ENCODE data around the gene IRF7. TPM values are rescaled to one million over a fixed set of nuclear protein-coding genes. Genes with fewer than 3 reads are reported as not detected.
A peak's percentile ranks its signal among the peaks of the same experiment; 100 is the strongest.

IRF7 gene
- total and polyA plus RNA-seq, 2 donors (not counting 3 experiments of a cell fraction or from before 2014, with no cell fraction given) = 12.6 to 14.7 TPM

- no TSS peak for BruUV-seq (replicated peaks)
- CTCF ChIA-PET = interaction anchor here (0.8 kb wide), 1 partner anchor 28 kb away, joined by 3 read pairs; no protein-coding TSS in a partner anchor
These were observed 21.0 kb upstream of the IRF7 start, which contains the start of gene DRD4 for GRCh38 chr11:636511-637332. DRD4 (plus strand) TSS chr11:637269; CDS start chr11:637305, 36 bp downstream.

GRCh38 chr11:635945-636510 is 20.3 kb upstream of the IRF7 start:
- no peaks in the 10 kb centered on the region for H4K20me1 ChIP-seq (replicated peaks; ENCODE audit: control insufficient read depth, extremely low read depth, insufficient read depth, low read length)
- intact Hi-C loops (cut with micrococcal nuclease) (no loop called here), dilution Hi-C loops (cut with MboI; ENCODE audit: extremely low pct_ligation_motif_present, low sequenced_read_pairs) (no loop called here)
- H3K27ac ChIP-seq (ENCODE audit: insufficient read depth, low read depth, low read length) = no peak overlapping the region
- H2AFZ ChIP-seq (ENCODE audit: low read depth, low read length) = no peak overlapping the region
- H3K4me2 ChIP-seq (ENCODE audit: insufficient read depth, low read length) = no peak overlapping the region
- DNase-seq (ENCODE audit: low read depth, low spot score) (no peak), FAIRE-seq (no peak)
- CTCF ChIA-PET = interaction anchor here (0.8 kb wide), 1 partner anchor 27 kb away, joined by 3 read pairs; no protein-coding TSS in a partner anchor
- POLR2A ChIA-PET = no interaction called here
- no peak overlapping the region for H3K4me3 ChIP-seq (replicated peaks in 1 of 3; ENCODE audit: insufficient read depth in 1 of 3, low read depth in 1 of 3, low read length in 3 of 3)
- H3K9me1 ChIP-seq (replicated peaks; ENCODE audit: control insufficient read depth, extremely low read depth, insufficient read depth, low read length) = no peaks in the 10 kb centered on the region
- no peaks in the 10 kb centered on the region for H3K36me3 ChIP-seq (ENCODE audit: control insufficient read depth in 2 of 2, extremely low read depth in 1 of 2, insufficient read depth in 2 of 2, low read length in 2 of 2)
- no peak for TF ChIP-seq EZH2 (IDR thresholded peaks at IDR 0.05; ENCODE audit: borderline replicate concordance, low read depth, low read length, severe bottlenecking)
- TF ChIP-seq CTCF (IDR thresholded peaks at IDR 0.05; ENCODE audit: extremely low read depth in 1 of 2, insufficient read depth in 1 of 2, low read depth in 1 of 2, low read length in 2 of 2) = no peak
- TF ChIP-seq MAX (IDR thresholded peaks at IDR 0.05; ENCODE audit: insufficient read depth, insufficient read length) = no peak
- no peak for TF ChIP-seq JUN (IDR thresholded peaks at IDR 0.05; ENCODE audit: borderline replicate concordance, insufficient read depth, insufficient read length, low read depth)
- no peak for TF ChIP-seq GATA2 (IDR thresholded peaks at IDR 0.05; ENCODE audit: insufficient read depth, insufficient read length, low read depth, low read length)
- TF ChIP-seq MYC (IDR thresholded peaks at IDR 0.05; ENCODE audit: low read depth, low read length) = no peak
- no peaks in the 10 kb centered on the region for H3K79me2 ChIP-seq (ENCODE audit: control insufficient read depth, insufficient read depth, low read length)
- BruUV-seq (replicated peaks) = no TSS peak
- H3K9ac ChIP-seq (replicated peaks; ENCODE audit: extremely low read depth, insufficient read depth, low read length) = no peak overlapping the region
- H3K9me3 ChIP-seq (replicated peaks; ENCODE audit: control insufficient read depth, insufficient read depth, low read length) = no peaks in the 10 kb centered on the region
- peaks cover 4% of the 10 kb centered on the region for H3K4me1 ChIP-seq (ENCODE audit: control insufficient read depth, extremely low read depth, insufficient read depth, low read length)
- peaks cover 27 to 45% of the 10 kb centered on the region in 2 experiments for H3K27me3 ChIP-seq (ENCODE audit: control insufficient read depth in 2 of 2, insufficient read depth in 2 of 2, low read length in 2 of 2)

More at GRCh38 chr11:636511-637332, 21.0 kb upstream of the IRF7 start, which contains the start of gene DRD4:
- intact Hi-C loops (cut with micrococcal nuclease) (no loop called here), dilution Hi-C loops (cut with MboI; ENCODE audit: extremely low pct_ligation_motif_present, low sequenced_read_pairs) (no loop called here)
- DNase-seq (ENCODE audit: low read depth, low spot score) (no peak), FAIRE-seq (no peak)
- no peaks in the 10 kb centered on the region for H3K9me1 ChIP-seq (replicated peaks; ENCODE audit: control insufficient read depth, extremely low read depth, insufficient read depth, low read length)
- no peaks in the 10 kb centered on the region for H3K36me3 ChIP-seq (ENCODE audit: control insufficient read depth in 2 of 2, extremely low read depth in 1 of 2, insufficient read depth in 2 of 2, low read length in 2 of 2)
- H3K27ac ChIP-seq (ENCODE audit: insufficient read depth, low read depth, low read length) = no peak within 1 kb of the TSS
- no peak within 1 kb of the TSS for H3K4me2 ChIP-seq (ENCODE audit: insufficient read depth, low read length)
- H3K9me3 ChIP-seq (replicated peaks; ENCODE audit: control insufficient read depth, insufficient read depth, low read length) = no peaks in the 10 kb centered on the region
- H3K79me2 ChIP-seq (ENCODE audit: control insufficient read depth, insufficient read depth, low read length) = no peaks in the 10 kb centered on the region
- H3K9ac ChIP-seq (replicated peaks; ENCODE audit: extremely low read depth, insufficient read depth, low read length) = no peak within 1 kb of the TSS
- peaks cover 27 to 45% of the 10 kb centered on the region in 2 experiments for H3K27me3 ChIP-seq (ENCODE audit: control insufficient read depth in 2 of 2, insufficient read depth in 2 of 2, low read length in 2 of 2)
- TF ChIP-seq EZH2 (IDR thresholded peaks at IDR 0.05; ENCODE audit: borderline replicate concordance, low read depth, low read length, severe bottlenecking) (peak; percentile 26), POLR2AphosphoS5 (IDR thresholded peaks at IDR 0.05; ENCODE audit: insufficient read depth, low read depth, low read length) (no peak)
- H4K20me1 ChIP-seq (replicated peaks; ENCODE audit: control insufficient read depth, extremely low read depth, insufficient read depth, low read length) = no peaks in the 10 kb centered on the region
- no peak within 1 kb of the TSS for H3K4me3 ChIP-seq (replicated peaks in 1 of 3; ENCODE audit: insufficient read depth in 1 of 3, low read depth in 1 of 3, low read length in 3 of 3)
- H3K4me1 ChIP-seq (ENCODE audit: control insufficient read depth, extremely low read depth, insufficient read depth, low read length) = peaks cover 4% of the 10 kb centered on the region
- POLR2A ChIA-PET = no interaction called here
- H2AFZ ChIP-seq (ENCODE audit: low read depth, low read length) = no peak within 1 kb of the TSS
